Smooth muscle cell (in vitro differentiated cells): ENCODE data around the gene RPL34. TPM values are rescaled to one million over a fixed set of nuclear protein-coding genes. Genes with fewer than 3 reads are reported as not detected.
A peak's percentile ranks its signal among the peaks of the same experiment; 100 is the strongest.

Experiments
- DNase-seq: peaks from one replicate; lab custom pipeline; 2025; ENCODE audit not compliant: unreplicated experiment; lab: John Stamatoyannopoulos, UW
- H2AFZ ChIP-seq: fragments of 200-600 bp; sonication (generic); 2 replicates; pipeline ENCODE4 v1.6.0; 2016; ENCODE audit warnings: antibody characterized with exemption, low read depth, mild to moderate bottlenecking
- H3F3A ChIP-seq: fragments of 200-600 bp; sonication (generic); 2 replicates; pipeline ENCODE4 v1.6.0; 2017; ENCODE audit warnings: antibody characterized with exemption, low read depth
- H3K27ac ChIP-seq: fragments of 200-600 bp; sonication (generic); 2 replicates; pipeline ENCODE4 v1.5.1; 2016; ENCODE audit warnings: low read depth, mild to moderate bottlenecking
- H3K27me3 ChIP-seq: fragments of 200-600 bp; sonication (generic); 2 replicates; pipeline ENCODE4 v1.6.1; 2016; ENCODE audit warnings: low read depth, mild to moderate bottlenecking
- H3K36me3 ChIP-seq: fragments of 200-600 bp; sonication (generic); 2 replicates; pipeline ENCODE4 v1.5.1; 2016; ENCODE audit warnings: low read depth
- H3K4me1 ChIP-seq: fragments of 200-600 bp; sonication (generic); 2 replicates; pipeline ENCODE4 v1.5.1; 2016; ENCODE audit warnings: low read depth
- H3K4me2 ChIP-seq: fragments of 200-600 bp; sonication (generic); 2 replicates; pipeline ENCODE4 v1.6.0; 2016; ENCODE audit warnings: mild to moderate bottlenecking
- H3K4me3 ChIP-seq: fragments of 200-600 bp; sonication (generic); 2 replicates; pipeline ENCODE4 v1.5.1; 2016; ENCODE audit warnings: mild to moderate bottlenecking
- H3K79me2 ChIP-seq: fragments of 200-600 bp; sonication (generic); 2 replicates; pipeline ENCODE4 v1.6.0; 2016; ENCODE audit warnings: low read depth, mild to moderate bottlenecking
- H3K9ac ChIP-seq: fragments of 200-600 bp; sonication (generic); 2 replicates; pipeline ENCODE4 v1.6.0; 2016; ENCODE audit warnings: low read depth
- H3K9me3 ChIP-seq: fragments of 200-600 bp; sonication (generic); replicated peaks from 2 replicates; pipeline ENCODE4 v1.5.1; 2016; ENCODE audit warnings: low read depth
- H4K20me1 ChIP-seq: fragments of 200-600 bp; sonication (generic); 2 replicates; pipeline ENCODE4 v1.6.0; 2016; ENCODE audit warnings: low read depth
- WGBS: methylation state at CpG from one replicate; pipeline ENCODE4 v1.1.7; 2016; ENCODE audit warnings: low lambda C conversion rate; 5-methylcytosine and 5-hydroxymethylcytosine counted together
- polyA plus RNA-seq: library from polyadenylated mRNA; unstranded; fragments of >200 nt; fragmentation: Nextera tagmentation; extraction: Ambion mirVana; gene quantifications from 2 replicates; pipeline ENCODE4 v1.2.1, GENCODE V29; 2016
- total RNA-seq: library from RNA; depleted of rRNA; stranded (reverse); fragments of >200 nt; gene quantifications from 2 replicates; pipeline ENCODE4 v1.2.3, GENCODE V29; 2014
- TF ChIP-seq, protein P1 (sequence below): fragments of 200-600 bp; sonication (generic); IDR thresholded peaks from 2 replicates; pipeline ENCODE4 v1.5.1; 2017; ENCODE audit warnings: borderline replicate concordance, mild to moderate bottlenecking, antibody characterized with exemption; ENCODE audit not compliant: insufficient read depth, poor library complexity, severe bottlenecking

RPL34 gene
- total and polyA plus RNA-seq, 2 experiments from 2014 or later, result 695 to 1,362 TPM

- 92% methylated on average over 3 of the region's 3 CpGs for WGBS
- Histone ChIP-seq H3K9me3 (no peaks in the 10 kb centered on the region), H3K4me2 (no peak overlapping the region), H3K79me2 (peaks cover 14% of the 10 kb centered on the region), H2AFZ (no peak overlapping the region), H3K9ac (no peak overlapping the region), H3K27ac (no peak overlapping the region), H4K20me1 (no peaks in the 10 kb centered on the region), H3K36me3 (no peaks in the 10 kb centered on the region), H3F3A (no peaks in the 10 kb centered on the region), H3K27me3 (no peaks in the 10 kb centered on the region), H3K4me3 (no peak overlapping the region), H3K4me1 (peaks cover 5% of the 10 kb centered on the region)
- no peak for DNase-seq
- TF ChIP-seq, protein P1, sequence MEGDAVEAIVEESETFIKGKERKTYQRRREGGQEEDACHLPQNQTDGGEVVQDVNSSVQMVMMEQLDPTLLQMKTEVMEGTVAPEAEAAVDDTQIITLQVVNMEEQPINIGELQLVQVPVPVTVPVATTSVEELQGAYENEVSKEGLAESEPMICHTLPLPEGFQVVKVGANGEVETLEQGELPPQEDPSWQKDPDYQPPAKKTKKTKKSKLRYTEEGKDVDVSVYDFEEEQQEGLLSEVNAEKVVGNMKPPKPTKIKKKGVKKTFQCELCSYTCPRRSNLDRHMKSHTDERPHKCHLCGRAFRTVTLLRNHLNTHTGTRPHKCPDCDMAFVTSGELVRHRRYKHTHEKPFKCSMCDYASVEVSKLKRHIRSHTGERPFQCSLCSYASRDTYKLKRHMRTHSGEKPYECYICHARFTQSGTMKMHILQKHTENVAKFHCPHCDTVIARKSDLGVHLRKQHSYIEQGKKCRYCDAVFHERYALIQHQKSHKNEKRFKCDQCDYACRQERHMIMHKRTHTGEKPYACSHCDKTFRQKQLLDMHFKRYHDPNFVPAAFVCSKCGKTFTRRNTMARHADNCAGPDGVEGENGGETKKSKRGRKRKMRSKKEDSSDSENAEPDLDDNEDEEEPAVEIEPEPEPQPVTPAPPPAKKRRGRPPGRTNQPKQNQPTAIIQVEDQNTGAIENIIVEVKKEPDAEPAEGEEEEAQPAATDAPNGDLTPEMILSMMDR, result no peak
Observed at GRCh38 chr4:108646706-108647105, 26.3 kb downstream of the RPL34 start.

DNA sequence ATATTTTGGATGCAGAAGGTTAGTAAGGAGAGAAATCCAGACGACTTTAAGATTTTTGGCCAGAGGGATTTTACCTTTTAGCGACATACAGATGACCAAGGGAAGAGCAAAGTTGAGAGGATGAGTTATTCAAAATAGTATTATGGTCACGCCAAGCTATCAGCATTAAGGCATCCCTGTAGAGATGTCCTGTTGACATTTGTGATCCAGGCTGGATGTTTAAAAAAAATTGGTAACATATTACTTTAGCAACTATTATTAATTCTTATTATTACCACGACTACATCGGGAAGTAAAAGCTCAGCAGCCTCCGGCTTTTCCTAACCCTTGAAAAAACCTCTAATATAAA is 29.5 kb downstream of the RPL34 start:
- Histone ChIP-seq H4K20me1 (peaks cover 15% of the 10 kb centered on the region), H3K9me3 (no peaks in the 10 kb centered on the region), H3K27ac (peak overlapping the region; percentile 92), H3K79me2 (peaks cover 45% of the 10 kb centered on the region), H3K36me3 (no peaks in the 10 kb centered on the region), H3K4me1 (peaks cover 10% of the 10 kb centered on the region), H3K4me2 (peak overlapping the region; percentile 92), H3K9ac (peak overlapping the region; percentile 95), H3F3A (no peaks in the 10 kb centered on the region), H2AFZ (peak overlapping the region; percentile 87), H3K27me3 (no peaks in the 10 kb centered on the region), H3K4me3 (peak overlapping the region; percentile 91)
- TF ChIP-seq, protein P1, result no peak
- WGBS, result 2% methylated on average over 6 of the region's 6 CpGs
- DNase-seq, result no peak

DNA sequence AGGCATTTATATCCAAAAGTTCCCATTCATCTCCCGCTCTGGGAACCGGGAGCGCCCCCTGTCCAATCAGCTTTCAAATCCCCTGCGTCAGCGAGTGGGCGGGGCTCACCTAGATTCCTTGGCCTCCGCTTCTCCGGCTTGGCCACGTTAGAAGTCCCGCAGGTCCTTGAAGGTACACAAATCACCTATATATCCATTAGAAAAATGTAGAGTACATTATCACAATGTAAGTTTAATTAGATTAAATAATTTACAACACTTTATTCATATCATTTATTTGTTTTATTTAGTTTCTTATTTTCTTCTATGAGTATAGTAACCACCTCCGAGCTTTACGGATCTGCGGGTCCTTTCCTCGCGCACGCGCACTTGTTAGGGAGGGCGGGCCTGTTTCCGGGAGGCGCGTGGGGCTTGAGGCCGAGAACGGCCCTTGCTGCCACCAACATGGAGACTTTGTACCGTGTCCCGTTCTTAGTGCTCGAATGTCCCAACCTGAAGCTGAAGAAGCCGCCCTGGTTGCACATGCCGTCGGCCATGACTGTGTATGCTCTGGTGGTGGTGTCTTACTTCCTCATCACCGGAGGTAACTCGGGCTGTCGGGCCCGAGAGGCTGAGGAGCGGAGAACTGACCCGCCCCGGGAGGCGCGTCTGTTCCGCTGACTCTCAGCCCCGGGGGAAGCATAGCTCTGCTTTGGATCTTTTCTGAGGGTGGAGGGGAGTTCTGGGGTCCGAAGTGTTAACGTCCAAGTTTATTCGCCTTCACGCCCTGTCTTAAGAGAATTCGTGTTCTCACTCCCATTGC is 30.0 kb downstream of the RPL34 start, which contains the start of gene OSTC:
Gene OSTC, plus strand, starts transcription at position 388 of the 802 bp plus-strand sequence. Its CDS starts 57 bp downstream, at position 445.
- peak within 1 kb of the TSS; percentile 92 for H3K27ac ChIP-seq
- H3K4me2 ChIP-seq, result peak within 1 kb of the TSS; percentile 92
- peak within 1 kb of the TSS; percentile 87 for H2AFZ ChIP-seq
- H3K9me3 ChIP-seq, result no peaks in the 10 kb centered on the region
- peak within 1 kb of the TSS; percentile 91 for H3K4me3 ChIP-seq
- H3K36me3 ChIP-seq, result no peaks in the 10 kb centered on the region
- TF ChIP-seq, protein P1, result no peak
- no peaks in the 10 kb centered on the region for H3K27me3 ChIP-seq
- peaks cover 51% of the 10 kb centered on the region for H3K79me2 ChIP-seq
- H4K20me1 ChIP-seq, result peaks cover 19% of the 10 kb centered on the region
- WGBS, result under 1% methylated on average over 45 of the region's 45 CpGs
- no peaks in the 10 kb centered on the region for H3F3A ChIP-seq
- H3K4me1 ChIP-seq, result peaks cover 10% of the 10 kb centered on the region
- H3K9ac ChIP-seq, result peak within 1 kb of the TSS; percentile 95
- DNase-seq, result peak; percentile 72
